Gastrocnemius medialis (tissue), 4 donors: ENCODE measurements around the gene STON2. TPM values are rescaled to one million over a fixed set of nuclear protein-coding genes. Genes with fewer than 3 reads are reported as not detected.

Source experiments
- ATAC-seq, 2 donors: fragments of 150-250 bp; one replicate each; pipeline ENCODE4 v1.9.1; 2016
- DNase-seq, 2 donors: peaks; one replicate each; pipeline ENCODE4 v3.0.0-alpha.2; 2019
- H3K27ac ChIP-seq, 4 donors: fragments of 200-600 bp; sonication (generic); 1 replicate in 1 of 4; 2 replicates in 3 of 4; pipeline ENCODE4 v1.5.1; 2016 to 2018; ENCODE audit warnings: mild to moderate bottlenecking in 2 of 4, moderate library complexity in 1 of 4
- H3K27me3 ChIP-seq, 3 donors: fragments of 200-600 bp; sonication (generic) in 2 of 3; 1 replicate in 1 of 3; 2 replicates in 2 of 3; pipeline versions ENCODE4 v1.5.1 to v1.6.0; 2016 to 2019; ENCODE audit warnings: mild to moderate bottlenecking in 1 of 3, moderate library complexity in 1 of 3
- H3K36me3 ChIP-seq, 2 donors: fragments of 200-600 bp; sonication (generic) in 1 of 2; one replicate each; pipeline ENCODE4 v1.5.1; 2017 to 2018
- H3K4me1 ChIP-seq, 2 donors: fragments of 200-600 bp; sonication (generic) in 1 of 2; one replicate each; pipeline ENCODE4 v1.5.1; 2016 to 2017; ENCODE audit warnings: mild to moderate bottlenecking in 2 of 2
- H3K4me3 ChIP-seq, 4 donors: fragments of 200-600 bp; sonication (generic) in 3 of 4; 1 replicate in 1 of 4; 2 replicates in 3 of 4; pipeline ENCODE4 v1.5.1; 2016 to 2019; ENCODE audit warnings: mild to moderate bottlenecking in 2 of 4
- H3K9me3 ChIP-seq, 3 donors: fragments of 200-600 bp; sonication (generic) in 2 of 3; 1 replicate in 1 of 3; 2 replicates in 2 of 3; pipeline ENCODE4 v1.5.1; 2016 to 2019
- CTCF ChIP-seq, 5 experiments: fragments of 450-650 bp in 3 of 5; fragments of 200-600 bp in 2 of 5; sonication (generic) in 2 of 5; IDR thresholded peaks in 4 of 5; conservative IDR thresholded peaks in 1 of 5; 1 replicate in 4 of 5; 2 replicates in 1 of 5; pipeline ENCODE4 v1.5.1; 2016 to 2019; ENCODE audit warnings: antibody characterized with exemption in 5 of 5, mild to moderate bottlenecking in 3 of 5, moderate library complexity in 3 of 5
- POLR2A ChIP-seq, 2 donors: fragments of 450-650 bp; IDR thresholded peaks; one replicate each; pipeline ENCODE4 v1.6.1; 2017; ENCODE audit warnings: antibody characterized with exemption in 2 of 2, mild to moderate bottlenecking in 2 of 2, moderate library complexity in 2 of 2
- in situ Hi-C, 4 donors: fragments of 200-750 bp; cut with MboI; loops; one replicate each; pipeline versions ENCODE4 v1.15.0 to v1.8.0; 2017; ENCODE audit warnings: low sequenced_read_pairs in 4 of 4
- intact Hi-C: fragments of 100-400 bp; cut with DNase I; formaldehyde crosslinking; loops from one replicate; pipeline ENCODE4 v1.15.1; 2023; ENCODE audit warnings: low total_unique reads
- total RNA-seq, 4 donors: library from RNA; depleted of rRNA; stranded (reverse); fragments of >200 nt; gene quantifications; one replicate each; pipeline versions ENCODE4 v1.1.0 to v1.2.3, GENCODE V29; 2016

Gene STON2
- total RNA-seq, 4 donors from 2014 or later, result 60.2 to 198 (median 161) TPM

GRCh38 chr14:81366214-81366613 lies 33.9 kb downstream of the STON2 start:
- Histone ChIP-seq H3K9me3 (no peaks in the 10 kb centered on the region), H3K27me3 (no peaks in the 10 kb centered on the region), H3K4me3 (no peak overlapping the region), H3K27ac (peak overlapping the region in 1 of 4 donors; percentile 15), H3K36me3 (peaks cover 0 to 21% of the 10 kb centered on the region in 2 donors), H3K4me1 (peaks cover 14 to 19% of the 10 kb centered on the region in 2 donors)
- TF ChIP-seq CTCF (IDR thresholded peaks at IDR 0.05 in 4 of 5, conservative IDR thresholded peaks at IDR 0.05 in 1 of 5), result no peak
- TF ChIP-seq POLR2A (IDR thresholded peaks at IDR 0.05), result no peak
- ATAC-seq (peak; percentile 71 to 77), DNase-seq (peak in 1 of 2 donors; percentile 21)
- intact Hi-C loops, result no loop called here
- in situ Hi-C loops, result no loop called here

GRCh38 chr14:81363746-81364378 lies 36.3 kb downstream of the STON2 start:
- DNase-seq, result no peak
- TF ChIP-seq CTCF (IDR thresholded peaks at IDR 0.05 in 4 of 5, conservative IDR thresholded peaks at IDR 0.05 in 1 of 5), result no peak
- no peak for TF ChIP-seq POLR2A (IDR thresholded peaks at IDR 0.05)
- no peak overlapping the region for H3K4me3 ChIP-seq
- intact Hi-C loops, result no loop called here
- peak overlapping the region in 3 of 4 donors; percentile 5 to 60 (median 42) for H3K27ac ChIP-seq
- peaks cover 12 to 16% of the 10 kb centered on the region in 2 donors for H3K4me1 ChIP-seq
- no peaks in the 10 kb centered on the region for H3K27me3 ChIP-seq
- ATAC-seq, result no peak
- H3K9me3 ChIP-seq, result no peaks in the 10 kb centered on the region
- in situ Hi-C loops, result no loop called here
- no peaks in the 10 kb centered on the region for H3K36me3 ChIP-seq

- Histone ChIP-seq H3K4me1 (peaks cover 0 to 8% of the 10 kb centered on the region in 2 donors), H3K27ac (no peak overlapping the region), H3K9me3 (no peaks in the 10 kb centered on the region), H3K27me3 (no peaks in the 10 kb centered on the region), H3K4me3 (no peak overlapping the region), H3K36me3 (no peaks in the 10 kb centered on the region)
- intact Hi-C loops (no loop called here), in situ Hi-C loops (no loop called here)
- TF ChIP-seq POLR2A (IDR thresholded peaks at IDR 0.05) (no peak), CTCF (IDR thresholded peaks at IDR 0.05 in 4 of 5, conservative IDR thresholded peaks at IDR 0.05 in 1 of 5) (no peak)
- no peak for DNase-seq
- ATAC-seq, result no peak
Measured at GRCh38 chr14:81353691-81354323, 46.3 kb downstream of the STON2 start.

- no peaks in the 10 kb centered on the region for H3K36me3 ChIP-seq
- ATAC-seq (peak in 1 of 2 donors; percentile 36), DNase-seq (no peak)
- H3K27ac ChIP-seq, result no peak overlapping the region
- peaks cover 0 to 8% of the 10 kb centered on the region in 2 donors for H3K4me1 ChIP-seq
- no peak for TF ChIP-seq POLR2A (IDR thresholded peaks at IDR 0.05)
- TF ChIP-seq CTCF (IDR thresholded peaks at IDR 0.05 in 4 of 5, conservative IDR thresholded peaks at IDR 0.05 in 1 of 5), result no peak
- no peak overlapping the region for H3K4me3 ChIP-seq
- H3K9me3 ChIP-seq, result no peaks in the 10 kb centered on the region
- in situ Hi-C loops (no loop called here), intact Hi-C loops (no loop called here)
- no peaks in the 10 kb centered on the region for H3K27me3 ChIP-seq
Measured at GRCh38 chr14:81352413-81352812, 47.7 kb downstream of the STON2 start.
